GM10248 (cell line): ENCODE data around the gene LRRC14B.

Source experiments
- CTCF ChIA-PET: fragments of 300-600 bp; sonication (Branson Sonifier 250); formaldehyde crosslinking; extraction: SDS; loops from one replicate; lab custom pipeline; 2021; ENCODE audit warnings: antibody characterized with exemption; lab: Yijun Ruan, JAX
- POLR2A ChIA-PET: fragments of 350-650 bp; sonication (Branson Sonifier 250); formaldehyde crosslinking; extraction: SDS; loops from one replicate; lab custom pipeline; 2020; ENCODE audit warnings: antibody characterized with exemption; lab: Yijun Ruan, JAX
- DNase-seq: peaks from one replicate; pipeline ENCODE4 v3.0.0; 2012; ENCODE audit errors: extremely low spot score
- TF ChIP-seq, protein P1 (sequence below): IDR thresholded peaks from 2 replicates; pipeline ENCODE4 v1.5.1; 2012; ENCODE audit warnings: mild to moderate bottlenecking, low read depth; ENCODE audit errors: extremely low read depth, missing control alignments, control extremely low read depth

Gene LRRC14B

DNA sequence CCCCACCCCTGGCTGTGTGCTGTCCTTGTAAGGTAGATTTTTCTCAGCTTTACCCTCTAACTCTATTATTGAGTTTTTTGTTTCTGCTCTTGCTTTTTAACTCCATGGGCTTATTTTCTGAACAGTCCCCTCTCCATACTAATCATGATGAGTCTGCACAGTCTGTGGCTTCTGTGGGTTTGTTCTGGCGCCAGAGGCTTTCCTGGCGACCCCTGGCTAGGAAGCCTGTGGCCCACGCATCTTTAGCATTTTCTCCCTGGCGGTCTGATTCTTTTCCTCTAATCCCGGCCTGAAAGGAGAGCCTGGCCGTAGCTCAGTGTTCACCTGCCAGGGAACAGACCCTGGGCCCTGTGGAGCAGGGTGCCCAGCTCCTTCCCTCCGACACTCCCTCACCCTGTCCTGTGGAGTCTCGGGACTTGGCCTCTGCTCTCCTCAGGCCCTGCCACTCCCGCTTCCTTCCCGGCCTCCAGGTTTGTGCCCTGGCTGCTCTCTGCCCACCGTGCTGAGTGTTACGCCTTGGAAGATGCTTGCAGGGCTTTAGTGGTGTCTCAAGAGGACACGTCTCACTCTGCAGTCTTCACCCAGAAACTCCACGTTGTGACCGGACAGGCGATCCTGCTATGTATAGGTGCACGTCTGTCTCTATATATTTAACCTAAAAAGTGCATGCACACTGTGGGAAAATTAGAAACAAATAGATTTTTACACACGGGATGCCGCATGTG, 31.7 kb upstream of the LRRC14B start:
- CTCF ChIA-PET = no interaction called here
- TF ChIP-seq, protein P1, sequence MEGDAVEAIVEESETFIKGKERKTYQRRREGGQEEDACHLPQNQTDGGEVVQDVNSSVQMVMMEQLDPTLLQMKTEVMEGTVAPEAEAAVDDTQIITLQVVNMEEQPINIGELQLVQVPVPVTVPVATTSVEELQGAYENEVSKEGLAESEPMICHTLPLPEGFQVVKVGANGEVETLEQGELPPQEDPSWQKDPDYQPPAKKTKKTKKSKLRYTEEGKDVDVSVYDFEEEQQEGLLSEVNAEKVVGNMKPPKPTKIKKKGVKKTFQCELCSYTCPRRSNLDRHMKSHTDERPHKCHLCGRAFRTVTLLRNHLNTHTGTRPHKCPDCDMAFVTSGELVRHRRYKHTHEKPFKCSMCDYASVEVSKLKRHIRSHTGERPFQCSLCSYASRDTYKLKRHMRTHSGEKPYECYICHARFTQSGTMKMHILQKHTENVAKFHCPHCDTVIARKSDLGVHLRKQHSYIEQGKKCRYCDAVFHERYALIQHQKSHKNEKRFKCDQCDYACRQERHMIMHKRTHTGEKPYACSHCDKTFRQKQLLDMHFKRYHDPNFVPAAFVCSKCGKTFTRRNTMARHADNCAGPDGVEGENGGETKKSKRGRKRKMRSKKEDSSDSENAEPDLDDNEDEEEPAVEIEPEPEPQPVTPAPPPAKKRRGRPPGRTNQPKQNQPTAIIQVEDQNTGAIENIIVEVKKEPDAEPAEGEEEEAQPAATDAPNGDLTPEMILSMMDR = no peak
- POLR2A ChIA-PET = no interaction called here
- no peak for DNase-seq

GRCh38 chr5:160173-160510, 31.2 kb upstream of the LRRC14B start:
- no peak for DNase-seq
- CTCF ChIA-PET = no interaction called here
- POLR2A ChIA-PET = no interaction called here
- TF ChIP-seq, protein P1 = no peak

- TF ChIP-seq, protein P1 = no peak
- ChIA-PET POLR2A (no interaction called here), CTCF (no interaction called here)
- DNase-seq = no peak
These were observed 30.1 kb upstream of the LRRC14B start for GRCh38 chr5:160921-161802.

DNA sequence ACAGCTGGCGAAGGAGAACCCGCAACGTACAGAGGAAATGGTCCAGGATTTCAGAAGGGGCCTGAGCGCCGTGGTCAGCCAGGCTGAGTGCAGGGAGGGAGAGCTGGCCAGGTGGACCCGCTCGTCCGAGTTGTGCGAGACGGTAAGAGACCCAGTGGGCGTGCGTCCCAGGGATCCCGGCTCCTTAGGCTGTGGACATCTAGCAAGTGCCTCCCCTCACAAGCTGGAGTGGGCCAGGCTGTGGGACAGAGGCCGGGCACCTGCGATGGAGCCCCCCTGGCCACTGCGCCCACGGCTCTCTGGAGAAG, 29.5 kb upstream of the LRRC14B start:
- ChIA-PET CTCF (no interaction called here), POLR2A (no interaction called here)
- DNase-seq = no peak
- TF ChIP-seq, protein P1 = no peak

GRCh38 chr5:162190-162564, 29.1 kb upstream of the LRRC14B start:
- no peak for DNase-seq
- ChIA-PET POLR2A (no interaction called here), CTCF (no interaction called here)
- TF ChIP-seq, protein P1 = no peak

DNA sequence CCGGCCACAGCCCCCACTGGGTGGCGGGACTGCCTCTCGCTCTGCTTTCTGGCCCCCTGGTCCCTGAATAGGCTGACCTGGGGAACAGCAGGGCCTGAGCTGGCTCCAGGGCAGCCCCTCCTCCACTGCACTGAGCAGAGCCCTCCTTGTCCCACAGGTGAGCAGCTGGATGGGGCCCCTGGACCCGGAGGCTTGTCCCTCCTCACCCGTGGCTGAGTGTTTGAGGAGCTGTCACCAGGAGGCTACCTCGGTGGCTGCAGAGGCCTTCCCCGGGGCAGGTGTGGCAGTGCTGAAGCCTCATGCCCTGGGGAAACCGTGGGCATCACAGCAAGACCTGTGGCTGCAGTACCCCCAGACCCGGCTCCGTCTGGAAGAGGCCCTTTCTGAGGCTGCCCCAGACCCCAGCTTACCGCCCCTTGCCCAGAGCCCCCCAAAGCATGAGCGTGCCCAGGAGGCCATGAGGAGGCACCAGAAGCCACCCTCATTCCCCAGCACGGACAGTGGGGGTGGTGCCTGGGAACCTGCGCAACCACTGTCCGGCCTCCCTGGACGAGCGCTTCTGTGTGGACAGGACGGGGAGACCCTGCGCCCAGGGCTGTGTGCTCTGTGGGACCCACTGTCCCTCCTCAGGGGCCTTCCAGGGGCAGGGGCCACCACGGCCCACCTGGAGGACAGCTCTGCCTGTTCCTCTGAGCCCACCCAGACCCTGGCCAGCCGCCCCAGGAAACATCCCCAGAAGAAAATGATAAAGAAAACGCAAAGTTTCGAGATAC, 28.5 kb upstream of the LRRC14B start:
- TF ChIP-seq, protein P1 = no peak
- ChIA-PET CTCF (no interaction called here), POLR2A (no interaction called here)
- DNase-seq = no peak
